GM18517 (cell line): ENCODE measurements around the gene NSL1.
"Not testable (repeated sequence)": the region's sequence is repeated elsewhere in the genome, so short reads cannot be mapped to it uniquely, and the experiment has no call there.

Experiments used
- ATAC-seq: cut with Tn5 transposase; IDR thresholded peaks from one replicate; pipeline ENCODE4 v1.9.1; 2021; ENCODE audit warnings: mild to moderate bottlenecking, moderate library complexity; ENCODE audit not compliant: unreplicated experiment

The NSL1 gene

DNA sequence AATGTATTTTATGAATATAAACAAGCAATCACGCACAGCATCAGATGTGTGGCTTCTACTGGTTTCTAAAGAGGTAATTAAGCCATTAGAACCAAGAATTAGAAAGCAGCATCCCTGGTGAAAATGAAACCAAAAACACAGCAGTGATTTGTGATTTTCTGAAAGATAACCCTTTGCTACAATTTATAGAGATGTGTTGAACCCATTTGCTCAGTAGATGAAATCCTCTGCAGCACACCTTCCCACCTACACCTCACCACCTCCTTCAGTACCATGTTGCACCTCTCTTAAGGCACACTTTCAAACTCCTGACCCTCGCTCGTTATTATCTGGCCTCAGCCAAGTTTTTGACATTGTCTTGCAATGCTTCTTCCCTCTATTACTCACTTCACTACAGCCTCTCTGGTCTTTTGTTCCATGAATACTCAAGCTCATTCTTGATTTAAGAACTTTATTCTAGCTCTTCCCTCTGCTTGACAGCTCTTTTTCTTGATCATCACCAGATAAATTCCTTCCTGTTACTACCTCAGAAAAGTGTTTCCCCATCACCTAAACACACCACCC, 38.6 kb downstream of the NSL1 start:
- ATAC-seq, result peak; percentile 42

DNA sequence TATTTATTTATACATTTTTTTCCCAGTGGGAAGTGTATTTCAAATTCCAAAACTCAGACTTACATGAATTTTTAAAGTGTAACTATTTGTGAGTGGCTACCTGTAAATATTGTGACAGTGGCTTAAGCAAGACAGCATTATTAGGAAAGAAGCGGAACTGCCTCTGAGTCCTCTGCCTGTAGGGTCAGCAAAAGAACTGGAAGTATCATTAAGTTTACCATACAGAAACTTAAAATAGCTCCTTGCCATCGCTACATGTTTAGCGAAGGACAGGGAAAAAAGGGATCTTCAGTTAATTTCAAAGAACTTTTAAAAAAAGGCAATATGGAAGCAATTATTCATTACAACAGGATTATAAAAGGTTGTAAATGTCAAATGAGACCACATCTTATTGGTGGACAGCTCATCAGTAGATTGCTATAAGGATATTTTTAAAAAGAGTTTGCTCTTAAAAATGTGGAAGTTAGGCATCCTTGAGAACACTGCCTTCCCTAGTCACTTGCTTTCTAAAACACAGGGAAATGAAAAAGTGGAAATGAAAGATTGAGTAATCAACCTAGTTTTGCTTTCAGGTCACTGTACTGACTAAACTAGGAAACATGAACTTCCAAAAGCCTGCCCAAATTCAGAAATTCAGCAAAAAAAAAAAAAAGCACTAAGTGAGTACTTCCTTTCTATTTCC, 39.2 kb downstream of the NSL1 start:
- ATAC-seq, result peak; percentile 32

DNA sequence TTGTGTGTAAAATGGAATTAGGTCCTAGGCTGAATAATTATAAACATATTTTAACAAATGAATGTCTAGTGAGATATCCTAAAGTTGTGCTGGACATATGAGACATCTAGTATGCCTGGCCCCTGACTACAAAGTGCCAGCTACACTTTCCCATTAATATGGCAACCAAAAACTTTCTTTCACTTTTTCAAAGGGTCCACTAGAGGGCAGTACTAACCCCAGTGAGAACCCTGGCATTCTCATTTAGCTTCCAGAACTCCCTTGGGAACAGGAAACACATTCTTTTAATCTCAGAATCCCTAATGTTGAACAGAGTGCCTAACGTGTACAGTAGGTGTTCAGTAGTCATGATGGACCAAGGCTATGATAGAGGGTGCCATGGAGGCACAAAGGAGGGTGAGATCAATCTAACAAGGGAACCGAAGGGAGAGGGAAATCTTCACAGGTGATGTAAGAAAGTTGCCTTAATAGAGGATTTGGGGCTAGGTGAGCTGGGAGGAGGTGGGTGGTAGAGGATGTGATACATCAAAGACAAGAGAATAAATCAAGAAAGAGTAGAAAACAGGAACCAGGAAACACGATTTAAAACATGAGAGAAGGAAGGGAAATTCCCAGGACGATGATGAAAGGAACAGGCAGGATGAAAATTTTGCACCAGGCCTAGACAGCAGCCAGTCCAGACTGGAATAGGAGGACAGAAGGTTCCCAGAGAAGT, 41.6 kb downstream of the NSL1 start:
- ATAC-seq, result no peak

DNA sequence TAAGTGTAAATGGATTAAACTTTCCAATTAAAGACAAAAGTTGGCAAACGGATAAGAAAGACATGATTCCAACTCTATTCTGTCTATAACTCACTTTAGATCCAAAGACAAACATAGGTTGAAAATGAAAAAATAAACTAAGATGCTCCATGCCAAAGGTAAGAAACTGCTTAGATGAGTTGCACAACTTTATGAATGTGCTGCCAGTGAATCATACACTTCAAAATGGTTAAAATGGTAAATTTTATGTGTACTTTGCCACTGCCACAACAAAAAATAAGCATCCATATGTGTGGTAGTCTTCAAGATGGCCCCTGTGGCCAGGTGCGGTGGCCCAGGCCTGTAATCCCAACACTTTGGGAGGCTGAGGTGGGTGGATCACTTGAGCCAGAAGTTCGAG, 45.0 kb downstream of the NSL1 start:
- ATAC-seq, result no peak

DNA sequence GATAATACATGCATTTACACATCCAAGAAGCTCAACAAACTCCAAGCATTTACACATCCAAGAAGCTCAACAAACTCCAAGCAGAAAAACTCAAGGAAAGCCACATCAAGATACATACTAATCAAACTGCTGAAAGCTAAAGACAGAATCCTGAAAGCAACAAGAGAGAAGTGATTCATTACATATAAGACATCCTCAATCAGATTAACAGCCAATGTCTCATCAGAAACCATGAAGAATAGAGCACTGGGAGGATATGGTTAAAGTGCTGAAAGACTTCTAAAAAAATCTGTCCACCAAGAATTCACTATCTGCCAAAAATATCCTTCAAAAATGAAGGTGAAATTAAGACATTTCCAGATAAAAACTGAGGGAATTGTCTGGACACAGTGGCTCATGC, 46.3 kb downstream of the NSL1 start:
- ATAC-seq, result no peak

DNA sequence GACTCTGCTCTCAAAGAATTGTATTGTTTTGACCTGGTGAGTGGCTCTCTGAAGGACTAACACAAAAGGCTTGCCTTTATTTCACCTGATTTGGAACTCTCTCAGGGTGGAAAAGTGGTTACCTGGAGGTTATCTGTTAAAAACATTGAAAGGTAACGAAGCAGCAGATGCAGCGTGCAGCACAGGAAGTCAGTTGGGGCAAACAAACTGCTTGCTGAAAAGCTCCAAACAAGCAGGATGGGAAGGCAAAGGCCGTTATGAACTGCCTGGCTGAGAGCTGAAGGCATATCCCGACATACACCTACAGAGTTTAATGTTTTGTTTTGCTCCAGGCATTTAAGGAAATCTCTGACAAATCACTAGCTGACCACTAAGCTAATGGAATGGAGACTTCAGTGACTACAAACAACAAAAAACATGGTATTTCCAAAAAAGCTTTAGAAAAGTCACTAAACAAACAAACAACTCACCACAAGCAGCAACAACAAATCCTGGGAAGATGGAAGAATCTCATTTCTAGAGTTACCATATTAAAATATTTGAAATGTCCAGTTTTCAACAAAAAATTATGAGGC, 47.6 kb downstream of the NSL1 start:
- ATAC-seq, result no peak

DNA sequence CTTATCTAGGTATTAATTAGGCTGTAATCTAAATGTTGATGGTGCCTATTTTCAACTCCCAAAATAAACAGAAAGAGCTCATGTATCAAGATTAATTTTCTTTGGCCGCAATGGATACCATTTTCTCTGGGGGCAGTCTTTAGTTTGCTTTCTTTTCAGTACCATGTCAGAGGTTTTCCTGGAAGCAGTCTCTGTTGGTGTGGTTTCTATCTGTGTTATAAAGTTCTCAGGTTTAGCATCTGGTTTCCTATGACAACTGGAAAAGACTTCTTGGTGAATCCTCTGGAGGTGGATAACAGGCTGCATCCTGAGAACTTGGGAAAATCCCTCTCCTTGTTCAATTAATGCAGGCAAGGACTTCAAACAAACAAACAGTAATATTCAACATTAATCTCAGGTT, 53.2 kb downstream of the NSL1 start:
- no peak for ATAC-seq

DNA sequence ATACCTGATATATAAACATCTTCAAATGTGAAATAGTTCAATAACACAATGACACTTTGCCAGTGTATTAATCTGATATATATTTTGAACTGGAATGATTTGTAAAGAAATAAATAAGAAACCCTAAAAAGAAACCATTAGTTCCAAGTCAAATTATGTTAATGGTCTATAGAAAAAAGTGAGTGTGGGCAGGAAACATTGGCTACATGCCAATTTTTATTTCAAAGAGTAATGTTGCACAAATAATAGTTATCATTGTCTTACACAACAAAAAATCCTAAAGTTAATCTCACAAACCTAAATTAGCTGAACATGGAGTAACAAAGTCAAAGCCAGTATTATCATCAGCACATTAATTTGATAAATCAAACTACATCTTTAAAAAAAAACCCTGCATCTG, 54.0 kb downstream of the NSL1 start:
- ATAC-seq, result no peak

DNA sequence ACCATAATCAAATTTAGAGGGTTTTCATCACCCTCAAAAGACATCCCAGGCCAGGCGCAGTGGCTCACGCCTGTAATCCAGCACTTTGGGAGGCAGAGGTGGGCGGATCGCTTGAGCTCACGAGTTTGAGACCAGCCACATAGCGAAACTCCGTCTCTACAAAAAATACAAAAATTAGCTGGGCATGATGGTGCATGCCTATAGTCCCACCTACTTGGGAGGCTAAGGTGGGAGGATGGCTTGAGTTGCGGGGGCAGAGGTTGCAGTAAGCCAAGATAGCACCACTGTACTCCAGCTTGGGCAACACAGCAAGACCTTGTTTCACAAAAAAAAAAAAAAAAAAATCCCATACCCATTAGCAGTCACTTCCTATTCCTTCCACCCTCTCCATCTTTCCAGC, 58.5 kb downstream of the NSL1 start:
- ATAC-seq, result no peak

DNA sequence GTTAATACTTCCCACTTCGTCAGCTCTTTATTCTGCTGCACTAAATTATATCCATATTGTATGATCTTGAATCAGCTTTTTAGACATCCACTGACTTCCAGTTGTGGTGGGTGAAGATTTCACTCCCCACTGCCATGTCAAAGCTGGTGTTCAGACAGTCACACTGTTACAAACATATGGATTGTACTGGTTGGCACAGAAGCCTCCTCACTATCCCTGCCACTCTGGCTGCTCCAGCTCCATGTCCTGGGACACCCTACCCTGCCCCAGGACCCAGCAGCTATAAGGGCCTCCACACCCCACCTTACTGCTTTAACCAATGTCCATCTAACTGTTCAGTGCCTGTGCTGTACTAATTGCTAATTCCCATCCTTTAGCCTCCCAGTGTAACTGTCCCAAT, 59.9 kb downstream of the NSL1 start:
- no peak for ATAC-seq

DNA sequence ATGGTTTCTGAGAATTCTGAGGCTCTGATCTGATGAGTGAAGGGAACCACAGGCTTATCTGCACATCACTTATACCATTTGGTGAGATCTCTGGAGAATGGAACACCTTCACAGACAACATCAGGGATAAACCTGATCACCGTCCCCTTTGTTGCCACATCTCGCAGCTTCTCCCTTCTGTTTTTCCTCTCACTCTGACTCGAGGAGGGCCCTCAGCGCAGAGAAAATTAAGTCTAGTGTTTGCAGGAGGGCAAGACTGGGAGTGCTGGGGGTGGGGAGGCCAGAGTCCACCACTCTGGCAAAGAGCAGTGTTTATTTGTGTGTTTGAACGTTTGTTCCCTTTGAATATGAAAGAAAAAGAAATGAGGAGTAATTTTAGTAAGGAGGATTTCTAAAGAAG, 63.0 kb downstream of the NSL1 start:
- ATAC-seq, result no peak

DNA sequence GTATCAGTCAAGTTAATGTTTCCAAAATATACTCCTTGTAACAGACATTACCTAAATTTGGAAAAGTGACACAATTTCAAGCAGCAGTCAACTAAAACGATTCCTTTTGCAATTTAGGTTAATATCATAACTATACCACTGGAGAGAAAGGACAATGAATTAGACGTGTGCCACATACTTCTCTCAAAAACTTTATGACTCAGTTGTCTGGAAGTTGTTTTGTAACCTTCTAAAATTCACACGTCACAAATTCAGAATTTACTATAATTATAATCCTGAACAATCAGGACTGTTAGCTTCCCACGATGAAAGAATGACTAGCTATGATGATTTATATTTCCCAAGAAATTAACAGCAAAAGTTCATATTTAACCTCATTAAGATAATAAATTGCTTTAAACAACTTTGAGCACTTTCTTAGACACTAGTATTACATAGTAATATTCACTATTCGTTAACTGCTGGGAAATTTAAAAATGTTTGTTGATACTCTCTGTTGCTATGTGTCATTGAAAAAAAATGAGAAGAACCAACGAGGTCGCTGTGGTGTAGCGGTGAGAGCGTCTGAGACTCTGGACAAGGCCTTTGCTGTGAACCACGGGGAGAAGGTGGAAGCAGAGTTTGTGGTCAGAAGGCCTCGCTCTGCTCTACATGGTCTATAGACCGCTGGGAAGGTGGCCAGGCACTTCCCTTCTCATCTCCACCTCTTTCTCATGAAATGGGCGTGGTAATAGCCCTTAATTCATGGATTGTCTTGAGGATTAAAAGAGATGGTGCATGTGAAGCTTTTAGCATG, 64.0 kb downstream of the NSL1 start:
- ATAC-seq, result no peak

DNA sequence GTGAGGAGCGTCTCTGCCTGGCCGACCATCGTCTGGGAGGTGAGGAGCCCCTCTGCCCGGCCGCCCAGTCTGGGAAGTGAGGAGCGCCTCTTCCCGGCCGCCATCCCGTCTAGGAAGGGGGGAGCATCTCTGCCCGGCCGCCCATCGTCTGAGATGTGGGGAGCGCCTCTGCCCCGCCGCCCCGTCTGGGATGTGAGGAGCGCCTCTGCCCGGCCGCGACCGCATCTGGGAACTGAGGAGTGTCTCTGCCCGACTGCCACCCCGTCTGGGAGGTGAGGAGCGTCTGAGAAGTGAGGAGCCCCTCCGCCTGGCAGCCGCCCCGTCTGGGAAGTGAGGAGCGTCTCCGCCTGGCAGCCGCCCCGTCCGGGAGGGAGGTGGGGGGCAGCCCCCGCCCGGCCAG, 66.9 kb downstream of the NSL1 start:
- not testable (repeated sequence) for ATAC-seq

DNA sequence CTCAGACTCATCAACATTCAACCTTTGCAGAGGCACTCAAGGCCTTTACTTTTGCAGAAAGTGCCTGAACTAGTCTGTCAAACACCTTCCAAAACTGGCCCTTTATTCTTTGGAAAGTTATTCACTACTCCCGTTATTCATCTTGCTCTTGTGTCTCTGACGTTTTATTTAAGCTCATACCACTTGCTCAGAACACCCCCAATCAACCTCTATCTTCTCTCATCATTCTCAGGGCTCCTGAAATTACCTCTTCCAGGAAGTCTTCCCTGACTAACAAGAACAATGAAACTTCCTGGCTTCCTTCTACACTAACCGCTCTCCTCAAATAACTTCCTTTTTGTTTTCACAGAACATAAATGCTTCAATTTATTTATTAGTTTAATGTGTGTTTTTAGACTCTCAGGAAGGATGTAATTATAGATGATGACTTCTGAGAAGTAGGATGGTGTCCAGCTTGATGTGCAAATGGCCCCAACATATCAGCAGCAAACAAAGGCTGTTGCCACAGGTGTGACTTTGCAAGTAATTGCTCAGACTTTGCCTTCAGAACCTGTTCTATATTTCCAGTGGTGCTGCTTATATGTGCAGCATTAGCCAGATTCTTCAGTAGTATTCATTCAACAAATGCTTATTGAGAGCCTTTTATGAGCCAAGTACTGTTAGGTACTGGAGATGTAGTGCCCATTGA, 69.2 kb downstream of the NSL1 start:
- no peak for ATAC-seq

DNA sequence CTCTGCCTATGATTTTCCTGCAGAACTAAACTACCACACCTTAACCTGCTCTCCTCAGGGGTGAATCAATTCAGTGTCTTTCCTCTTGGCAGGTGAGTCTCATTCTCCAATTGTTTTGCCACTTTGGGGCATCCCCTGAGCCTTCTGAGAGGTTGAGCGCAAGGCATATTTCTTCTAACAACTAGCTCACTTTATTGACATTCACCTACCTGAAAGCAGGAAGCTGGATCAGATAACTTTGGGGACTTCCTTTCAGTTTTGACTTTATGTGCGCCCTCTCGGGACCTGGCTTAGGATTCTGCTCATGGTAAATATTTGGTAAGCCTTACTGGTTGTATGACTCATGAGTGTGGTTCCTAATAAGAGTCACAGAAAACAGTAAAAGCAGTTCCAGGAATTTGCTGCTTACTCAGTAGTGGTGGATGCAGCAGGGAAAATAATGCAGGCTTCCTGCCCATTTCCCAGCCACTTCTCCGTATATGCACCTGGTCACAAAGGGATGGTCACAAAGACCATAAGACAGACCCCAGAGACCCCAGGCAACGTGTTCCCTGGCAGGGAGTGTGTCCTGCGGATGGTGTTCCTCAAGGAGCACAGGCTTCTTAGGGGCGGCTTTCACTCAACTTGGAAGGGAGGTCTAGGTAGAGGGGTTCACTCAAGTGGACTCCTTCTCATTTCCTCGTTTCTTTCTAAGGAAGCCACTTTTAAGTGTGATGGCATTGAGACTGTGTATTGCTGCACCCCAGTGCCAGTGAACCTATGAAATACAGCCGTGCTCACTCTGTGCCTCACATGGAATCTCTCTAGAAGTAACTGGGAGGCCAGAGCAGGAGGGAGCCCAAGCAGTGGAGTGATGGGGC, 70.0 kb downstream of the NSL1 start:
- no peak for ATAC-seq

DNA sequence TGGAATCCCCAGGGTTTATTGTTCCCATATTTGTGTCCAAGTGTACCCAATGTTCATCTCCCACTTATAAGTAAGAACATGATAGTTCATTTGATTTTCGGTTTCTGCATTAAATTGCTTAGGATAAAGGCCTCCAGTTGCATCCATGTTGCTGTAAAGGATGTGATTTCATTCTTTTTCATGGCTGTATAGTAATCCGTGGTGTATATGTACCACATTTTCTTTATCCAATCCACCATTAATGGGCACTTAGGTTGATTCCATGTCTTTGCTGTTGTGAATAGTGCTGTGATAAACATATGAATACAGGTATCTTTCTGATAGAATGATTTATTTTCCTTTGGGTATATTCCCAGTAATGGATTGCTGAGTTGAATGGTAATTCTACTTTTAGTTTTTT, 71.9 kb downstream of the NSL1 start:
- no peak for ATAC-seq

DNA sequence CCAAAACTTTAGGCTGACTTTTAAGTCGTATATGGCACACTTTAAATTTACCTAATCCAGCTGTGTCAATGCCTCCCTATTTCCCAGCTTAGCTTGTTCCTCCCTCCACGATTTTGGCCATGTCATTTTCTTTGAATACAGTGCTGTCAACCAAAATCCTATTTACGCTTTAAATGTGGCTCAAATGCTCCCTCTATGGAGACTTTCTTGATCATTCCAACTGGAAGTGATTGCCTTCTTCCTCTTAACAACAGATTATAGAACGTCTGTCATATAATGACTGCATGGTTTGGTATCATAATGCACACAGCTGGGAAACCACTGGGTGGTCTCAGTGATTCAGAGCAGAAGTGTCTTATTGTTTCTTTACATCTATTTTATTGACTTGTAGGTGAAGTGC, 73.1 kb downstream of the NSL1 start:
- no peak for ATAC-seq

DNA sequence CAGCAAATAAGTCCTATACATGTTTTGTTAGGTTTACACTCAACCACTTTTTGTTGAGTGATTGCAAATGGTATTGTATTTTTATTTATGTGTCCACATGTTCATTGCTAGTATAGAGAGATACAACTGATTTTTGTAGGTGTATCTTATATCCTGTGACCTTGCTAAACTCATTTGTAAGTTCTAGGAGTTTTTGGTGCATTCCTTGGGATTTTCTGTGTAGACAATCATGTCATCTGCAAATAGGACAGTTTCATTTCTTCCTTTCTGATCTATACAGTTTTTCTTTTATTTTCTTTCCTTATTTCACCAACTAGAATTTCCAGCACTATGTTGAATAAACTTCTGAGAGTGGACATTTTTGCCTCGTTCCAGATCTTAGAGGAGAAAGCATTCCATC, 75.4 kb downstream of the NSL1 start:
- ATAC-seq, result no peak

DNA sequence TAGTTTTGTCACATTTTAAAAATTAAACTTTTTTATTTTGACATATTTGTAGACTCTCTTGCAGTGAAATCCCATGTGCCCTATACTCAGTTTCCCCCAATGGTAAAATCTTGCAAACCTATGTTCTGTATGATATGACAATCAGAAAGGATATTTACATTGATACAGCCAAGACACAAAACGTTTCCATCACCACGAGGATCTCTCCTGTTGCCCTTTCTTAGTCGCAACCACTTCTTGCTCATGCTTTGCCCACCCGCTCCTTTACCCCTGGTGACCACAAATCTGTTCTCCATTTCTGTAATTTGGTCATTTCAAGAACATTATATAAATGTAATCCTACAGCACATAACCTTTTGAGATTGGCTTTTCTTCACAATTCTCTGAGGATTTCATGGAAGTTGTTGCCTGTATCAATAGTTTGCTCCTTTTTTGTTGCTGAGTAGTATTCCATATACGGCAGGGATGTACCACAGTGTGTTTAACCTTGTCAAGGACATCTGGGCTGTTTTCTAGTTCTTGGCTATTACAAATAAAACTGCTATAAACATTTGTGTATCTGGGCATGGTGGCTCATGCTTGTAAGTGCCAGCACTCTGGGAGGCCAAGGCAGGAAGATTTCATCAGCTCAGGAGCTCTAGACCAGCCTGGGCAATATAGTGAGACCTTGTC, 78.0 kb downstream of the NSL1 start:
- ATAC-seq, result no peak
